Mesothelial cell of epicardium (in vitro differentiated cells): ENCODE data around the gene TM4SF18. TPM values are rescaled to one million over a fixed set of nuclear protein-coding genes. Genes with fewer than 3 reads are reported as not detected.

Experiments
- DNase-seq, 2 experiments: peaks; one replicate each; pipeline ENCODE4 v3.0.0; 2021; ENCODE audit warnings: low spot score in 2 of 2; ENCODE audit not compliant: unreplicated experiment in 2 of 2
- H3K27ac Mint-ChIP-seq: 2 replicates; pipeline ENCODE4 v1.8.0; 2021; ENCODE audit warnings: mixed read lengths
- H3K27me3 Mint-ChIP-seq: 2 replicates; pipeline ENCODE4 v1.8.0; 2021; ENCODE audit warnings: low read depth, mixed read lengths
- H3K36me3 Mint-ChIP-seq: 2 replicates; pipeline ENCODE4 v1.8.0; 2021; ENCODE audit warnings: mixed read lengths
- H3K4me1 Mint-ChIP-seq: 2 replicates; pipeline ENCODE4 v1.8.0; 2021; ENCODE audit warnings: mixed read lengths
- H3K4me3 Mint-ChIP-seq: 2 replicates; pipeline ENCODE4 v1.8.0; 2021; ENCODE audit warnings: mild to moderate bottlenecking, moderate library complexity, mixed read lengths
- H3K9me3 Mint-ChIP-seq: 2 replicates; pipeline ENCODE4 v1.8.0; 2021; ENCODE audit warnings: mixed read lengths
- total RNA-seq: library from RNA; stranded (reverse); gene quantifications from 3 replicates; pipeline ENCODE4 v1.2.1, GENCODE V29; 2021
- TF ChIP-seq, protein P1 (sequence below): fragments of 200-600 bp; sonication (generic); IDR thresholded peaks from one replicate; pipeline ENCODE4 v1.5.0; 2021; ENCODE audit warnings: antibody characterized with exemption; ENCODE audit not compliant: unreplicated experiment

The TM4SF18 gene
- total RNA-seq, 1 donor from 2014 or later = 0.13 TPM

DNA sequence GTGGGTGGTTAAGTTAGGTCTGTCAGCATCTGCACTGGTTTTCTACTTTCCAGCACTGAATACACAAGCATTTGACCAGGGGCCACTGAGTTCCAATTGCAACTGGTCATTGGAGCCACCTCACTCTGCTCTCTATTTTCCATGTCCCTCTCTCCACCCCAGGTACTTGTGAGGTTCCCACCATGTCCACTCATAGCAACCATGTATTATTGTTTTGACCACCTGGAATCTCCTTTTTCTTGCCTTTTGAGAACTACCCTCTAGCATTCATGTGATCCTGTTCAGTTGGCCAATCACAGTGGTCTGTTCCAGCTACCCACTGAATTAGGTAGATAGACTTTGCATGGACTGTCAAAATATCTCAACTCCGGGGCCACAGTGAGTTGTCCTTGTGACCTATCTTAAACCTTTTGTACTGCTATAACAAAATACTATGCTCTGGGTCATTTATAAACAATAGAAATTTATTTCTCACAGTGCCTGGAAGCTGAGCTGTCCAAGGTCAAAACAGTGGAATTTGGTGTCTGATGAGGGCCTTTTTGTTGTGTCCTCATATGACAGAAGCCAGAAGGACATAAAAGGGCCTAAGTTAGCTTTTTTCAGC is 20.2 kb upstream of the TM4SF18 start:
- Mint-ChIP-seq H3K27ac (no peak overlapping the region), H3K9me3 (no peaks in the 10 kb centered on the region), H3K27me3 (no peaks in the 10 kb centered on the region), H3K36me3 (no peaks in the 10 kb centered on the region), H3K4me3 (no peak overlapping the region), H3K4me1 (no peaks in the 10 kb centered on the region)
- no peak for DNase-seq
- TF ChIP-seq, protein P1, sequence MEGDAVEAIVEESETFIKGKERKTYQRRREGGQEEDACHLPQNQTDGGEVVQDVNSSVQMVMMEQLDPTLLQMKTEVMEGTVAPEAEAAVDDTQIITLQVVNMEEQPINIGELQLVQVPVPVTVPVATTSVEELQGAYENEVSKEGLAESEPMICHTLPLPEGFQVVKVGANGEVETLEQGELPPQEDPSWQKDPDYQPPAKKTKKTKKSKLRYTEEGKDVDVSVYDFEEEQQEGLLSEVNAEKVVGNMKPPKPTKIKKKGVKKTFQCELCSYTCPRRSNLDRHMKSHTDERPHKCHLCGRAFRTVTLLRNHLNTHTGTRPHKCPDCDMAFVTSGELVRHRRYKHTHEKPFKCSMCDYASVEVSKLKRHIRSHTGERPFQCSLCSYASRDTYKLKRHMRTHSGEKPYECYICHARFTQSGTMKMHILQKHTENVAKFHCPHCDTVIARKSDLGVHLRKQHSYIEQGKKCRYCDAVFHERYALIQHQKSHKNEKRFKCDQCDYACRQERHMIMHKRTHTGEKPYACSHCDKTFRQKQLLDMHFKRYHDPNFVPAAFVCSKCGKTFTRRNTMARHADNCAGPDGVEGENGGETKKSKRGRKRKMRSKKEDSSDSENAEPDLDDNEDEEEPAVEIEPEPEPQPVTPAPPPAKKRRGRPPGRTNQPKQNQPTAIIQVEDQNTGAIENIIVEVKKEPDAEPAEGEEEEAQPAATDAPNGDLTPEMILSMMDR = no peak

DNA sequence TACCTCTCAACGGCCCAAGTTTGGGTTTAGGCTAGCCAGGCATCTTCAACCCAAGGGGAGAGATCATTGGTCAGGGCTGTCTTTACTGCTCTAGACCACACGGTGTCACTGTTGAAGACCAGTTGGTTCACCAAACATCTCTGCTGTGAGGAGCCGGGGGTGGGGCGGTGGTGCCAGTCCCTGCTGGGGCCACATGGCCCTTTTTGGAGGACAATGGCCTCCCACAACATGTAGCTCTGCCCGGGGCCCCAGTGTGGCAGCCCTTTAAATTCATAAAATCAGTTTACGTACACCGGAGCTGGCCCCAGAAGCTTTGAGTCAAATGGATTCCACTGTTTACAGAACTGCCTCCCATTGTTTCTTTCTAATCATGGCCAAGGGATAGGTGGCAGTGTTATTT is 19.1 kb upstream of the TM4SF18 start:
- no peak for DNase-seq
- TF ChIP-seq, protein P1 = peak; percentile 42
- no peak overlapping the region for H3K27ac Mint-ChIP-seq
- H3K4me1 Mint-ChIP-seq = no peaks in the 10 kb centered on the region
- H3K27me3 Mint-ChIP-seq = no peaks in the 10 kb centered on the region
- H3K36me3 Mint-ChIP-seq = no peaks in the 10 kb centered on the region
- H3K4me3 Mint-ChIP-seq = no peak overlapping the region
- H3K9me3 Mint-ChIP-seq = no peaks in the 10 kb centered on the region

DNA sequence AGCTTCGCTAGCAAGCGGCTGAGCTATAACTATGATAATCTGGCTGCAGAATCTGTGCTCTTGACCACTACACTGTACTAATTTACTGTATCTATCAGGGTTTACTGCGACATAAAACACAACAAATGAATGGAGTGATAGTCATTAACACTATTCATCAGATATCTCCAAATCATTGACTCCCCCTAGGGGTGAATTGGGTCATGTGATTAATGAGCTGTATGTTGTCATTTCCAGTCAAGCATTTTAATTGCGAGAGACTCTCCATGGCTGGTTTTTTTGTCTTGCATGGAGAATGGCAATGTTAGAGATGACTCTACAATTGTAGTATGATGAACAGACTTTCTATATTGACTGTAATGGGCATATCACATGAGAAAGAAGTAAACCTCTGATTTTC is 10.5 kb upstream of the TM4SF18 start:
- Mint-ChIP-seq H3K4me1 (peaks cover 14% of the 10 kb centered on the region), H3K27me3 (no peaks in the 10 kb centered on the region), H3K4me3 (no peak overlapping the region), H3K9me3 (no peaks in the 10 kb centered on the region), H3K36me3 (no peaks in the 10 kb centered on the region), H3K27ac (no peak overlapping the region)
- TF ChIP-seq, protein P1 = peak; percentile 38
- DNase-seq = no peak

DNA sequence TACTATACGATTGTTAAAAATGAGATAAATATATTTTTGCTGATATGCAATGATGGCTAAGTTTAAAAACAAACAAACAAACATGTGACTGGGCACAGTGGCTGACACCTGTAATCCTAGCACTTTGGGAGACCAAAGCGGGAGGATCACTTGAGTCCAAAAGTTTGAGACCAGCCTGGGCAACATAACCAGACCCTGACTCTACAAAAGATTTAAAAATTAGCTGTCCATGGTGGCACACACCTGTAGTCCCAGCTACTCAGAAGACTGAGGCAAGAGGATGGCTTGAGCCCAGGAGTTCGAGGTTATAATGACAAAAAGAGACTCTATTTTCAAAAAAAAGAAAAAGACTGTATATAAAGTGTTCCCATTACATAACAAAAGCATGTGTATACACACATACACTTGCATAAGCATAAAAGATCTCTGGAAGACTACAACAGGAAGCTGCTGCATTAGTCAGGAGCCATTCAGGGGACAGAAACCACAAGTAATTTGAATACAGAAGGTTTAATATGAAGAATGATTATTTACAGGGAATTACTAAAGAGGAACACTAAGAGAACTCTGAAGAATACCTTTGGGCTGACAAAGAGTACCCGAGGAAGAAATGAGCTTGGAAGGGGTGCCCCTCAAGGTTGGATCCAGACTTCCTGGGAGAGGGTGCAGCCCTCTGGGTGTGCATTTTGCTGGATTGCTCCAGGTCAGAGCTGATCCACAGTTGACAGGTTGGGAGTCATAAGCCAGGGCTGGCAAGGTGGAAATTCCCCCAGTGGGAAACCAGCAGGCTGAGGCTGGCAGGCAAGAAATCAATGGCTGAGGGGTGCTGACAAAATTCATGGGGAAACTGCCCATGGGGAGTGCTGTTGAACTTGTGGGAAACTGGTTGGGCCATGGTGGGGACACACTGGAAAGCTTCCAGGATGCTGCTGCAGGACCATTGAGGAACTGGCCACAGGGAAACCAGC is 9.3 kb upstream of the TM4SF18 start:
- H3K4me1 Mint-ChIP-seq = peaks cover 14% of the 10 kb centered on the region
- TF ChIP-seq, protein P1 = no peak
- H3K4me3 Mint-ChIP-seq = no peak overlapping the region
- H3K9me3 Mint-ChIP-seq = no peaks in the 10 kb centered on the region
- H3K27me3 Mint-ChIP-seq = no peaks in the 10 kb centered on the region
- H3K36me3 Mint-ChIP-seq = no peaks in the 10 kb centered on the region
- H3K27ac Mint-ChIP-seq = no peak overlapping the region
- DNase-seq = no peak

DNA sequence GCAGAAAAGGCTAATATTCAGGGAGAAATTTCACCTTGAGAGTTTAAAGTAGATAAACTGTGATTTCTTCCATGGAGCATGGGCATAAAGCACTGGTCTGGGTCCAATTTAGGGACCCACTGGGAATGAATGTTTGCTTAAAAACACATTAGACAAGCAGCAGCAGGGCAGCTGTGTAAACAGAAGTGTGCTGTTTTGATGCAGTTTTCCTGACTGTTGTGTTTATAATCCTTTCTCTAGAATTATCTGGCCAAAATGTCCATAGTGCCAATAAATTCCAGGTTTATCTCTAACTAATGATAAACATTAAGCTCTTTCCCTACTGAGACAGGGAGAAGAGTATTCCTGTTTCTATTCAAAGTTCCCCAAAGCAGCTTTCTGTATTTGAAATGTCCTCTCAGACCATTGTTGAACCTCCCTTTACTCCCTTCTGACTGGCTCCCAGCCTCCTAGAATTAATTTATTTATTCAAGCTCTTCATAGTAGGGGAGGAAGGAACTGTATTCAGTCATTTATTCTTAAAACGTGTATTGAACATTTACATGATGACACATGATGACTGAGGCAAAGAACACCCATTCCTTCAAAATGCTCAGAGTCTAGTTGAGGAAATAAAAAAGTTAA is 7.0 kb upstream of the TM4SF18 start:
- Mint-ChIP-seq H3K9me3 (no peaks in the 10 kb centered on the region), H3K27me3 (no peaks in the 10 kb centered on the region), H3K4me3 (no peak overlapping the region), H3K4me1 (peaks cover 14% of the 10 kb centered on the region), H3K36me3 (no peaks in the 10 kb centered on the region), H3K27ac (peak overlapping the region; percentile 59)
- TF ChIP-seq, protein P1 = no peak
- no peak for DNase-seq
